ENCODE measurements around the gene OR52L1. TPM values are rescaled to one million over a fixed set of nuclear protein-coding genes. Genes with fewer than 3 reads are reported as not detected.

The OR52L1 gene
- polyA plus RNA-seq, 1 donor from 2014 or later: not detected

DNA sequence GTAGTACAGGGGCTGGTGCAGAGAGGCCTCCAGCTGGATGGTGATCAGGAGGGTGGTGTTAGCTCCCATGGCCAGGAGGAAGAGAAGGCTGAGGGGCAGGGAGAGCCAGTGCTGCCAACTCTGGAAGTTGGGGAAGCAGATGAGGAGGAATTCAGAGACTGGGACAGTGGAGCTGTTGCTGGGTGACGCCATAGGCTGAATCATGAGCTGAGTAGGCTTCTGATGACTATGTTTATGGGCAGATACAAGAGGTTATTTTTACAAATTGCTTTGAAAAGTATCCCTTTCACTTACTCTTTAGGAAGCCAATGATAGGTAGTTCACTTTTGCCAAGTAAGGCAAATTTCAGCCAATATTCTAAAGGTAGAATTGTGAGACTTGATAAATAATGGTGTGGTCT lies 40.7 kb upstream of the OR52L1 start:
- H3K9me3 ChIP-seq (ENCODE audit: low read length): no peaks in the 10 kb centered on the region
- H2AFZ ChIP-seq (ENCODE audit: low read depth, low read length): no peak overlapping the region
- H3K36me3 ChIP-seq (ENCODE audit: insufficient read depth, low read length): no peaks in the 10 kb centered on the region
- no peak overlapping the region for H3K4me3 ChIP-seq (ENCODE audit: low read length)
- no peaks in the 10 kb centered on the region for H3K9me2 ChIP-seq (ENCODE audit: insufficient read depth, low read length)
- H3K27ac ChIP-seq (ENCODE audit: low read length): no peak overlapping the region
- H3K79me2 ChIP-seq (replicated peaks; ENCODE audit: insufficient read depth, low read length): no peaks in the 10 kb centered on the region
- H3K27me3 ChIP-seq (ENCODE audit: insufficient read depth, low read depth, low read length): no peaks in the 10 kb centered on the region
- no peak overlapping the region for H3K9ac ChIP-seq (ENCODE audit: low read length)
- H4K20me1 ChIP-seq (ENCODE audit: insufficient read depth): no peaks in the 10 kb centered on the region
- no peaks in the 10 kb centered on the region for H3F3A ChIP-seq (ENCODE audit: insufficient read depth, low read length, poor library complexity, severe bottlenecking)
- H3K4me2 ChIP-seq (ENCODE audit: low read length): no peak overlapping the region
- no peak for TF ChIP-seq MXI1 (conservative IDR thresholded peaks at IDR 0.05; ENCODE audit: poor library complexity, severe bottlenecking)
- no peak for TF ChIP-seq EP300 (conservative IDR thresholded peaks at IDR 0.05; ENCODE audit: poor library complexity, severe bottlenecking)
- TF ChIP-seq REST (IDR thresholded peaks at IDR 0.05; ENCODE audit: borderline replicate concordance): no peak
- TF ChIP-seq SMC3 (conservative IDR thresholded peaks at IDR 0.05; ENCODE audit: poor library complexity): no peak
- no peak for TF ChIP-seq CTCF (IDR thresholded peaks at IDR 0.05; ENCODE audit: poor library complexity, severe bottlenecking)
- TF ChIP-seq TAF1 (IDR thresholded peaks at IDR 0.05; ENCODE audit: low read depth): no peak

DNA sequence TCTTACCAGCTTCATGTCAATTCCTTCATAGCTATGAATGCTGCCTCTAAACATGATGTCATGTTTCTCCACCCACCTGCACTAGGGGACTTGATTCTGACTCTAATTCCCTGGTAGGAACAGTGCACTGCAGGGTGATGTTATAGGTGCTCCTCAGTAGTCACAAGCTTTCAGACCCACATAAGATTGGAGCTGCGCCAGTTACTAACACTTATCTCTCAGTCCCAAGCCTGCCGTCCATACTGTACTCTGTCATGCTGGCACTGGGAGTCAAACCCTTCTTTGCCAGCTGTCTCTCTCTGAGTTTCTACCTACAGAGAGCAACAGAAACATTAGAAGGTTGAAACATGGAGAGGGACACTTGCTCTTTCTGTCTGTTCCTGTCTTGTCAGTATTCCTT lies 38.3 kb upstream of the OR52L1 start:
- Histone ChIP-seq H3F3A (ENCODE audit: insufficient read depth, low read length, poor library complexity, severe bottlenecking) (no peaks in the 10 kb centered on the region), H3K9ac (ENCODE audit: low read length) (no peak overlapping the region), H3K9me2 (ENCODE audit: insufficient read depth, low read length) (no peaks in the 10 kb centered on the region), H3K27ac (ENCODE audit: low read length) (no peak overlapping the region), H3K36me3 (ENCODE audit: insufficient read depth, low read length) (no peaks in the 10 kb centered on the region), H2AFZ (ENCODE audit: low read depth, low read length) (no peak overlapping the region), H4K20me1 (ENCODE audit: insufficient read depth) (no peaks in the 10 kb centered on the region), H3K9me3 (ENCODE audit: low read length) (no peaks in the 10 kb centered on the region), H3K4me2 (ENCODE audit: low read length) (no peak overlapping the region), H3K79me2 (replicated peaks; ENCODE audit: insufficient read depth, low read length) (no peaks in the 10 kb centered on the region), H3K27me3 (ENCODE audit: insufficient read depth, low read depth, low read length) (no peaks in the 10 kb centered on the region), H3K4me3 (ENCODE audit: low read length) (no peak overlapping the region)
- no peak for TF ChIP-seq EP300 (conservative IDR thresholded peaks at IDR 0.05; ENCODE audit: poor library complexity, severe bottlenecking)
- TF ChIP-seq TAF1 (IDR thresholded peaks at IDR 0.05; ENCODE audit: low read depth): no peak
- TF ChIP-seq SMC3 (conservative IDR thresholded peaks at IDR 0.05; ENCODE audit: poor library complexity): no peak
- no peak for TF ChIP-seq MXI1 (conservative IDR thresholded peaks at IDR 0.05; ENCODE audit: poor library complexity, severe bottlenecking)
- no peak for TF ChIP-seq RAD21 (conservative IDR thresholded peaks at IDR 0.05)
- TF ChIP-seq POLR2AphosphoS5 (IDR thresholded peaks at IDR 0.05): no peak
- TF ChIP-seq EZH2 (IDR thresholded peaks at IDR 0.05; ENCODE audit: borderline replicate concordance, insufficient read depth, low read length, poor library complexity, severe bottlenecking): no peak
- TF ChIP-seq CTCF (IDR thresholded peaks at IDR 0.05; ENCODE audit: poor library complexity, severe bottlenecking): no peak
- TF ChIP-seq REST (IDR thresholded peaks at IDR 0.05; ENCODE audit: borderline replicate concordance): no peak
